Keratinocyte (primary cell): Measurements from ENCODE around the gene PATL2.

Experiments
- CTCF ChIP-seq, 3 experiments: IDR thresholded peaks in 1 of 3; conservative IDR thresholded peaks in 1 of 3; optimal IDR thresholded peaks in 1 of 3; 2 replicates in 2 of 3; 3 replicates in 1 of 3; pipeline versions ENCODE3 to v1.5.1; 2011; ENCODE audit warnings: low read length in 3 of 3, mild to moderate bottlenecking in 3 of 3, moderate library complexity in 2 of 3, control low read depth in 1 of 3, inconsistent platforms in 1 of 3; ENCODE audit not compliant: insufficient read depth in 2 of 3; ENCODE audit errors: extremely low read depth in 1 of 3
- EZH2 ChIP-seq: IDR thresholded peaks from one replicate; pipeline ENCODE4 v1.6.1; 2012; ENCODE audit warnings: inconsistent platforms, mild to moderate bottlenecking, low read length, moderate library complexity

GRCh38 chr15:44715797-44716334 is 4.7 kb upstream of the PATL2 start:
- no peak for TF ChIP-seq CTCF (optimal IDR thresholded peaks at IDR 0.05 in 1 of 3, IDR thresholded peaks at IDR 0.05 in 1 of 3, conservative IDR thresholded peaks at IDR 0.05 in 1 of 3; ENCODE audit: extremely low read depth in 1 of 3, insufficient read depth in 2 of 3, low read length in 3 of 3)
- no peak for TF ChIP-seq EZH2
